ENCODE measurements around the gene GRM4. TPM values are rescaled to one million over a fixed set of nuclear protein-coding genes. Genes with fewer than 3 reads are reported as not detected.

GRM4 gene
- polyA plus RNA-seq, 1 experiment = 0.06 TPM

- H3K4me3 ChIP-seq (ENCODE audit: low read depth, low read length) = no peak overlapping the region
- H3K27me3 ChIP-seq (ENCODE audit: control insufficient read depth, insufficient read depth, low read length) = no peaks in the 10 kb centered on the region; the same call in 1 of the 2 replicates
- CTCF ChIA-PET = interaction anchor here (10.0 kb wide), 1 partner anchor 262 kb away, joined by 184 read pairs; no protein-coding TSS in a partner anchor
- TF ChIP-seq CTCF (IDR thresholded peaks at IDR 0.05; ENCODE audit: insufficient read depth, low read depth, low read length) = no peak
- DNase-seq (ENCODE audit: low read depth) = no peak
- no peaks in the 10 kb centered on the region for H3K36me3 ChIP-seq (ENCODE audit: control insufficient read depth, insufficient read depth, low read length)
- POLR2A ChIA-PET = no interaction called here
Measured at GRCh38 chr6:34031625-34032383, 114.1 kb downstream of the GRM4 start.

DNA sequence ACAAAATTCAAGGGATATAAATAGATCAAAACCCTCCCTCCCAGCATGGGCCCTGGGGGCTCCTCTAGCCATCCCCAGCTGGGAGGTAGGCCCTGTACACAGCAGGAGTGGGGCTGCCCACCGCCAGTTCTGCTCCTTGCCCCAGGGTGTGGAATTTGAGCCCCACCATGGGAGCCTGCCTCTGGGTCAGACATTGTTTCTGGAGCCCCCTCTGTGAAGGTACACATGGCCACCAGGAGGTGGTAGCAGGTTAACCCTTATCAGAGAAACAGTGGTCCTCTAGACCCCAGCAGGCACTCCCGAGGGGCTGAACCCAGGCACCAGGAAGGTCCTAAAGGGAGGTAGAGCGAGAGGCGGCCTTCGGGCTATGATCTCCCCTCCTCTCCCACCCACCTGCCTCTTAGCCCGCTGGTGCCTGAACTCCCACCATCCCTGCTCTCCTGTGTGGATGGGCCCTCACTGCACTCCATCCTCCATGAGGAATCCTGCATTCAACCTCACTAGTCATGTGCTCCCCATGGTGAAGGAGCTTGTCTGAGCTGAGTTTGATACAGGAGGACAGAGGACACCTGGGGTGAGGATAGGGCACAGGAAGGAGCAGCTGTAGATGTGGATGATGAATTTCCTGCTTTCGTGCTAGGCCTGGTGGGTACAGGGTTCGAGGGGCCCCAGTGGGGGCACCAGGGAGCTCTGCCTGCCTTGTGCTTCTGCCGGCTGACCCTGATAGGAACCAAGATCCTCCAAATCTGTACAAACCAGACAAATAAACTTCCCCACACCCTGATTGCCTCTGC, 114.9 kb downstream of the GRM4 start:
- Histone ChIP-seq H3K4me3 (ENCODE audit: low read depth, low read length) (no peak overlapping the region), H3K36me3 (ENCODE audit: control insufficient read depth, insufficient read depth, low read length) (no peaks in the 10 kb centered on the region), H3K27me3 (ENCODE audit: control insufficient read depth, insufficient read depth, low read length) (no peaks in the 10 kb centered on the region; the same call in 1 of the 2 replicates)
- POLR2A ChIA-PET = no interaction called here
- DNase-seq (ENCODE audit: low read depth) = no peak
- no peak for TF ChIP-seq CTCF (IDR thresholded peaks at IDR 0.05; ENCODE audit: insufficient read depth, low read depth, low read length)
- CTCF ChIA-PET = interaction anchor here (10.0 kb wide), 1 partner anchor 261 kb away, joined by 184 read pairs; no protein-coding TSS in a partner anchor

DNA sequence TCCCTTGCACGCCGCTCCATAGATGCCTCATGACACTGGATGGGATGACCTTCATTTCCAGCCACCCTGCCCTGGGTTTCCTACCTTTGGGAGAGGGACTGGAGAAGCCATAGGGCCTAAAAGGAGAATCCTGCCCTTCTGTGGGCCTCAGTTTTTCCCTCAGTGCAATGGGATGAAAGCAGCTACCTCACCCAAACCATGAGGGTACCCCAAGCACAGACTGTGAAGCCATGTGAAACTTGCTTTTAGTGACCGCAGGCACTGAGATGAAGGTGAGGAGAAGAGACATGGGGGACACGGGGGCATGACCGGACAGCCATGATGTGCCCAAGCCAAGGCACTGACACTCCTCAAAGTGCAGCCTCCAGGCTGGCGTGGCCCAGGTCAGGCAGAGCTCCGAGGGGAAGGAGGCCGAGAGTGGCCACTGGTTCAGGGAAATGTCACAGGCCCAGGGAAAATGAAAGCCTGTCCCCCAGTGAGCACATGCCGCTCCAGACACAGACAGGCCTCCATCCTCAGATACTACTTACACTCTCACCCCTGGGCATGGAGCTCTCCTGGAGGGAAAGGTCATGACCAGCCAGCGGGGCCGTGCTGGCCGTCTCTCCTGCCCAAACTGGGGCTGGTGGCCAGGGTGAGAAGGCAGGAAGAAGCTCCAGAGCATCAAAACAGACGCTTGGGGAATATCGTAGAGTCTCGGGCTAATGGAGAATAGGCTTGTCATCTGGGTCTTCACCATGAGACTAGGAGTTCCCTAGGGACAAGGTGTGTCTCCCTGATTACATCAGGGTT, 116.2 kb downstream of the GRM4 start:
- ChIA-PET POLR2A (no interaction called here), CTCF (interaction anchor here (0.6 to 10.0 kb wide), 6 partner anchors 8 to 571 kb away, joined by 3 to 184 read pairs (median 14); partner anchors contain the start of gene BAK1)
- no peak for TF ChIP-seq CTCF (IDR thresholded peaks at IDR 0.05; ENCODE audit: insufficient read depth, low read depth, low read length)
- H3K36me3 ChIP-seq (ENCODE audit: control insufficient read depth, insufficient read depth, low read length) = no peaks in the 10 kb centered on the region
- DNase-seq (ENCODE audit: low read depth) = no peak
- no peaks in the 10 kb centered on the region for H3K27me3 ChIP-seq (ENCODE audit: control insufficient read depth, insufficient read depth, low read length)
- no peak overlapping the region for H3K4me3 ChIP-seq (ENCODE audit: low read depth, low read length)

DNA sequence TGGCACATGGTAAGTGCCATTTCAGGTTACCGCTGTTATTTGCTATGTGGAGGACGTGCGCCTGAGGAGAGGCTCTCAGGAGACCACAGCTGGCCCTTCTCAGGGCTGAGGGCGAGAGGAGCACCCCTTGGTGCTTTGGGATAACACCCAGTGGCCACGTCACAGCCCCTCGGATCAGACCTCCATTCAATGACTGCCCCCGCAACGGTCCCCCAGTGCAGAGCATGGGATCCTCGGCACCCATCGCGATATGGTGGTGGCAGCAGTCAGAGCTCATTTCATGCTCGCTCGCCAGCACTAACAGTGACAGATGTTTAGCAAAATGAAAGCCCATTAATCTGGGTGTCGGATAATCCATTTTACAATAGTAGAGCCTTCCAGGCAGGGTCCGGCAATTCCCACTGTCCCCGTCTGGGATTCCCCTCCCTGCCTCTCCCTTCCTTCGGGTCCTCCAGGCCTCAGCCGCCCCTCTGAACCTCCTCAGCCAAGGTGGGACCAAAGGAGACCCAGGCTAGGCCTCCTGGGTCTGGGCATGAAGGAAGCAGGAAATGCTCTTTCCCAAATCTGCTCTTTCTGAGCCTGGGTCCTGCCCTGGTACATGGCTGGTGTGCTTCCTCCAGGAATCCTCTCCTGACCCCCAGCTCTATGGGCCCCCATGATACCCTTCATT, 117.1 kb downstream of the GRM4 start:
- H3K27me3 ChIP-seq (ENCODE audit: control insufficient read depth, insufficient read depth, low read length) = peaks cover 2% of the 10 kb centered on the region; the same call in 1 of the 2 replicates
- CTCF ChIA-PET = interaction anchor here (0.9 to 10.0 kb wide), 20 partner anchors 9 to 449 kb away, joined by 3 to 184 read pairs (median 6); partner anchors contain the start of genes BAK1, IP6K3 and UQCC2

More for the DNA sequence above, 117.1 kb downstream of the GRM4 start:
- no peak for TF ChIP-seq CTCF (IDR thresholded peaks at IDR 0.05; ENCODE audit: insufficient read depth, low read depth, low read length)
- DNase-seq (ENCODE audit: low read depth) = no peak
- H3K4me3 ChIP-seq (ENCODE audit: low read depth, low read length) = no peak overlapping the region
- no peaks in the 10 kb centered on the region for H3K36me3 ChIP-seq (ENCODE audit: control insufficient read depth, insufficient read depth, low read length)
- POLR2A ChIA-PET = no interaction called here

Data from BJ (cell line).